A549 (cell line): ENCODE measurements around the gene PPP2R2D. TPM values are rescaled to one million over a fixed set of nuclear protein-coding genes. Genes with fewer than 3 reads are reported as not detected.

ENCODE experiments used
- ATAC-seq, 2 experiments: fragments of 200-7000 bp in 1 of 2; fragments of >200 bp in 1 of 2; cut with Nextera tagmentation in 1 of 2; cut with Tn5 transposase in 1 of 2; 3 replicates each; pipeline versions ENCODE4 v1.8.0 to v1.9.1; 2018 to 2020; ENCODE audit warnings: mild to moderate bottlenecking in 1 of 2, moderate library complexity in 1 of 2
- CTCF ChIA-PET: fragments of 300-600 bp; sonication (Branson Sonifier 250); formaldehyde crosslinking; extraction: SDS; loops from one replicate; lab custom pipeline; 2021; ENCODE audit warnings: antibody characterized with exemption, inconsistent platforms; lab: Yijun Ruan, JAX
- POLR2A ChIA-PET: fragments of 350-600 bp; formaldehyde crosslinking; extraction: SDS; loops from one replicate; lab custom pipeline; 2021; ENCODE audit warnings: antibody characterized with exemption, inconsistent platforms; lab: Yijun Ruan, JAX
- DNase-seq, 2 experiments: peaks; one replicate each; pipeline versions ENCODE4 v3.0.0 to v3.0.0-alpha.2; 2011 to 2016; ENCODE audit warnings: low read depth in 1 of 2, low spot score in 1 of 2
- FAIRE-seq: peaks from 2 replicates; lab custom pipeline; 2011; peaks lifted over from hg19 to GRCh38; lab: Jason Lieb, UNC
- H3K27ac ChIP-seq, 2 experiments: fragments of >200 bp; sonication (Bioruptor Twin); formaldehyde crosslinking; 3 replicates each; pipeline ENCODE4 v1.5.1; 2016 to 2017
- H3K4me1 ChIP-seq: fragments of >200 bp; sonication (Bioruptor Twin); formaldehyde crosslinking; 3 replicates; pipeline ENCODE4 v1.6.1; 2016
- H3K4me2 ChIP-seq: fragments of >200 bp; sonication (Bioruptor Twin); formaldehyde crosslinking; 3 replicates; pipeline ENCODE4 v1.6.1; 2016
- H3K4me3 ChIP-seq: fragments of >200 bp; sonication (Bioruptor Twin); formaldehyde crosslinking; 3 replicates; pipeline ENCODE4 v1.5.1; 2016
- H3K9me3 ChIP-seq: fragments of >200 bp; sonication (Bioruptor Twin); formaldehyde crosslinking; 3 replicates; pipeline ENCODE4 v1.6.1; 2016
- BHLHE40 ChIP-seq: IDR thresholded peaks from 2 replicates; pipeline ENCODE4 v1.6.1; 2012; ENCODE audit warnings: low read depth, low read length, inconsistent platforms
- CBX2 ChIP-seq: fragments of 200-600 bp; sonication (generic); IDR thresholded peaks from 2 replicates; pipeline ENCODE4 v1.6.1; 2016; ENCODE audit warnings: low read depth, mild to moderate bottlenecking, borderline replicate concordance
- CBX8 ChIP-seq: fragments of 200-600 bp; sonication (generic); IDR thresholded peaks from 2 replicates; pipeline ENCODE4 v1.6.1; 2016
- CHD2 ChIP-seq: fragments of 150-350 bp; IDR thresholded peaks from 2 replicates; pipeline ENCODE4 v1.6.1; 2014; ENCODE audit warnings: low read length; ENCODE audit not compliant: partially characterized antibody
- EHMT2 ChIP-seq: fragments of 200-600 bp; sonication (generic); IDR thresholded peaks from 2 replicates; pipeline ENCODE4 v1.6.1; 2016; ENCODE audit warnings: antibody characterized with exemption, low read depth, mild to moderate bottlenecking, moderate library complexity
- FOSL2 ChIP-seq, 2 experiments: fragments of 450-650 bp in 1 of 2; fragments of >200 bp in 1 of 2; sonication (Bioruptor Twin) in 1 of 2; formaldehyde crosslinking; IDR thresholded peaks; 2 replicates each; pipeline versions ENCODE4 v1.5.0 to v1.6.1; 2016 to 2020; ENCODE audit warnings: mild to moderate bottlenecking in 1 of 2, moderate library complexity in 1 of 2
- FOXS1 ChIP-seq: fragments of 250-450 bp; sonication (Bioruptor Pico); IDR thresholded peaks from 2 replicates; pipeline ENCODE4 v1.5.0; 2020; ENCODE audit warnings: mild to moderate bottlenecking, moderate library complexity
- GATA3 ChIP-seq: IDR thresholded peaks from 2 replicates; pipeline ENCODE4 v1.6.1; 2012; ENCODE audit warnings: borderline replicate concordance
- HOXA7 ChIP-seq: fragments of 250-450 bp; sonication (Bioruptor Pico); IDR thresholded peaks from 2 replicates; pipeline ENCODE4 v1.5.0; 2020; ENCODE audit warnings: mild to moderate bottlenecking, moderate library complexity
- HOXB13 ChIP-seq: fragments of 250-450 bp; sonication (Bioruptor Pico); IDR thresholded peaks from 2 replicates; pipeline ENCODE4 v1.5.0; 2020; ENCODE audit warnings: low read depth, mild to moderate bottlenecking, moderate library complexity
- HOXB5 ChIP-seq: fragments of 250-450 bp; sonication (Bioruptor Pico); IDR thresholded peaks from 2 replicates; pipeline ENCODE4 v1.5.0; 2020; ENCODE audit warnings: mild to moderate bottlenecking, moderate library complexity
- JUN ChIP-seq, 2 experiments: fragments of >200 bp; sonication (Bioruptor Twin); formaldehyde crosslinking; IDR thresholded peaks; 2 replicates in 1 of 2; 3 replicates in 1 of 2; pipeline ENCODE4 v1.6.1; 2016 to 2017
- JUNB ChIP-seq: fragments of >200 bp; sonication (Bioruptor Twin); formaldehyde crosslinking; IDR thresholded peaks from 2 replicates; pipeline ENCODE4 v1.6.1; 2016
- KDM1A ChIP-seq: fragments of 200-600 bp; sonication (generic); IDR thresholded peaks from 2 replicates; pipeline ENCODE4 v1.6.1; 2016; ENCODE audit warnings: low read depth, mild to moderate bottlenecking
- KDM5A ChIP-seq: fragments of 200-600 bp; sonication (generic); IDR thresholded peaks from 2 replicates; pipeline ENCODE4 v1.6.1; 2016; ENCODE audit warnings: antibody characterized with exemption, mild to moderate bottlenecking
- MYC ChIP-seq: IDR thresholded peaks from 2 replicates; pipeline ENCODE4 v1.6.1; 2012; ENCODE audit warnings: mild to moderate bottlenecking, inconsistent platforms, low read length, improper control_type of control experiment, borderline replicate concordance
- NFE2L2 ChIP-seq: fragments of 150-350 bp; conservative IDR thresholded peaks from 2 replicates; pipeline ENCODE4 v1.6.1; 2014; ENCODE audit warnings: low read length
- NR3C1 ChIP-seq: fragments of >200 bp; sonication (Bioruptor Twin); formaldehyde crosslinking; IDR thresholded peaks from 3 replicates; pipeline ENCODE4 v1.6.1; 2017
- PHF8 ChIP-seq: fragments of 200-600 bp; sonication (generic); IDR thresholded peaks from 2 replicates; pipeline ENCODE4 v1.6.1; 2016; ENCODE audit warnings: low read depth, mild to moderate bottlenecking, antibody characterized with exemption, moderate library complexity, borderline replicate concordance
- POLR2A ChIP-seq: IDR thresholded peaks from 2 replicates; pipeline ENCODE4 v1.6.1; 2012; ENCODE audit warnings: mild to moderate bottlenecking, low read length
- POLR2AphosphoS2 ChIP-seq: conservative IDR thresholded peaks from 2 replicates; pipeline ENCODE4 v1.6.1; 2012; ENCODE audit warnings: low read length, improper control_type of control experiment, inconsistent platforms
- RFX5 ChIP-seq: fragments of 450-650 bp; IDR thresholded peaks from 2 replicates; pipeline ENCODE4 v1.7.1; 2014; ENCODE audit warnings: antibody characterized with exemption, mild to moderate bottlenecking, moderate library complexity
- RNF2 ChIP-seq: fragments of 200-600 bp; sonication (generic); IDR thresholded peaks from 2 replicates; pipeline ENCODE4 v1.6.1; 2016; ENCODE audit warnings: low read depth, mild to moderate bottlenecking, antibody characterized with exemption, moderate library complexity, borderline replicate concordance
- SREBF2 ChIP-seq: fragments of 450-650 bp; IDR thresholded peaks from 2 replicates; pipeline ENCODE4 v1.6.1; 2014; ENCODE audit warnings: mild to moderate bottlenecking, moderate library complexity
- TP53 ChIP-seq: fragments of 250-450 bp; sonication (Bioruptor Pico); IDR thresholded peaks from 2 replicates; pipeline ENCODE4 v1.5.0; 2021; ENCODE audit warnings: mild to moderate bottlenecking, moderate library complexity
- ZC3H11A ChIP-seq: fragments of 450-650 bp; IDR thresholded peaks from 2 replicates; pipeline ENCODE4 v1.6.1; 2014; ENCODE audit warnings: antibody characterized with exemption, mild to moderate bottlenecking
- ZNF302 ChIP-seq: fragments of 250-450 bp; sonication (Bioruptor Pico); IDR thresholded peaks from 2 replicates; pipeline ENCODE4 v1.9.0; 2021; ENCODE audit warnings: inconsistent platforms, mild to moderate bottlenecking, moderate library complexity
- ZSCAN20 ChIP-seq: fragments of 250-450 bp; sonication (Bioruptor Pico); IDR thresholded peaks from 2 replicates; pipeline ENCODE4 v1.8.0; 2022; ENCODE audit warnings: mild to moderate bottlenecking, moderate library complexity
- WGBS: methylation state at CpG from one replicate; pipeline ENCODE4 v1.1.6; 2017; ENCODE audit errors: missing lambda C conversion rate; 5-methylcytosine and 5-hydroxymethylcytosine counted together
- polyA plus RNA-seq, 4 experiments: library from polyadenylated mRNA; depleted of rRNA in 3 of 4; stranded (reverse); fragments of >200 nt; fragmentation: RNase III in 1 of 4; extraction: RNeasy Plus Mini Kit Qiagen cat#74134 plus additional on column Dnase treatment in 1 of 4; gene quantifications; 2 replicates in 3 of 4; 3 replicates in 1 of 4; pipeline ENCODE4 v1.2.3, GENCODE V29; 2011 to 2017
- TF ChIP-seq, protein P1 (sequence below): fragments of >200 bp; sonication (Bioruptor Twin); formaldehyde crosslinking; IDR thresholded peaks from 3 replicates; pipeline ENCODE4 v1.5.1; 2016
- TF ChIP-seq, protein P2 (sequence below): IDR thresholded peaks from 2 replicates; pipeline ENCODE4 v1.6.1; 2012; ENCODE audit warnings: low read depth, borderline replicate concordance
- TF ChIP-seq, protein P3 (sequence below): fragments of 250-450 bp; sonication (Bioruptor Pico); IDR thresholded peaks from 2 replicates; pipeline ENCODE4 v1.5.0; 2021; ENCODE audit warnings: mild to moderate bottlenecking, moderate library complexity, borderline replicate concordance
- TF ChIP-seq, protein P4 (sequence below): fragments of >200 bp; sonication (Bioruptor Twin); formaldehyde crosslinking; IDR thresholded peaks from 2 replicates; pipeline ENCODE4 v1.6.1; 2016

The PPP2R2D gene
- polyA plus RNA-seq, 2 of the 4 experiments (the other 2 are of a cell fraction), result 23.9 to 36.0 TPM

DNA sequence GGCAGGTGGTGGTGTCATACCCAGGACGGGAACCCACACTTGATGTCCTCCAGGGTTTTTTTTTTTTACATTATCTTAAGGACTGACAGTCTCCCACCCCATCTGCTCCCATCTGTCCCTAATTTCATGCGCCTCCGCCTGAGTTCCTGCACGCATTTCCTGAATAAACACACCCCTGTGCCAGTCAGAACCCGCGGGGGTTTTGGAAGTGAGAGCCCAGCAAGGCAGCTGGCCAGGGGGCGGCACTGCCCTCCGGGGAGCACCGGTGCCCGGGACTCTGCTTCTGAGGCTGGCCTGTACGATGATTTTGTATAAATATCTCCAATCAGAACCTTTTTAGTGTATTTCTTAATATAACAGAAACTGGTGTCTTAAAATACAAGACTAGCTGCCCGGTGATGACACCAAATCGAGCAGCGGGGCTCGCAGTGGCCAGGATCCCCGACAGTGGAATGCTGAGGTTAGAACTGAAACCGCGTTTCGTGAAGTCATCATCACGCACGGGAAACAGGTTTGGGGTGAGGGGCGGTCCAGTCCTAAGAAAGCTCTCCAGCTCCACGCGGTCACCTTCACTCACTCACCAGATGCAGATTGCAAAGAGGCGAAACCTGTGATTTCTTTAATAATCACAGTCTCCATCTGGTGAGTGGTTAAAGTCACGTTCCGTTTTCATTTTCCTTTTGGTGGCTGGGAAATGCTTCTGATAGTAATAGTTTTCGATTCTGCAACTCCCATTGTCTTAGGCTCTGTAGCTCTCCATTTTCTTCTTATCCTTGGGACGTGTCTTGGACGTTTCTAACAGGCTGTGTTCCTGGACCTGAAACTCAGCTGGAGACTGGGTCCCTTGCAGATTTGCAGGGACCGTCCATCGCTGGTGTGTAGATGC lies 61.2 kb downstream of the PPP2R2D start:
- CTCF ChIA-PET, result interaction anchor here (0.8 to 1.9 kb wide), 5 partner anchors 15 to 181 kb away, joined by 3 to 10 read pairs (median 5); no protein-coding TSS in a partner anchor
- H3K27ac ChIP-seq, result no peak overlapping the region
- no peaks in the 10 kb centered on the region for H3K4me1 ChIP-seq
- 91% methylated on average over 32 of the region's 32 CpGs for WGBS
- FAIRE-seq (no peak), DNase-seq (no peak), ATAC-seq (no peak)
- POLR2A ChIA-PET, result no interaction called here
- H3K4me3 ChIP-seq, result no peak overlapping the region
- no peaks in the 10 kb centered on the region for H3K9me3 ChIP-seq
- no peak overlapping the region for H3K4me2 ChIP-seq
- no peak for TF ChIP-seq BHLHE40
- TF ChIP-seq KDM5A, result no peak
- no peak for TF ChIP-seq FOXS1
- no peak for TF ChIP-seq RNF2
- TF ChIP-seq NFE2L2, result no peak
- TF ChIP-seq, protein P1, sequence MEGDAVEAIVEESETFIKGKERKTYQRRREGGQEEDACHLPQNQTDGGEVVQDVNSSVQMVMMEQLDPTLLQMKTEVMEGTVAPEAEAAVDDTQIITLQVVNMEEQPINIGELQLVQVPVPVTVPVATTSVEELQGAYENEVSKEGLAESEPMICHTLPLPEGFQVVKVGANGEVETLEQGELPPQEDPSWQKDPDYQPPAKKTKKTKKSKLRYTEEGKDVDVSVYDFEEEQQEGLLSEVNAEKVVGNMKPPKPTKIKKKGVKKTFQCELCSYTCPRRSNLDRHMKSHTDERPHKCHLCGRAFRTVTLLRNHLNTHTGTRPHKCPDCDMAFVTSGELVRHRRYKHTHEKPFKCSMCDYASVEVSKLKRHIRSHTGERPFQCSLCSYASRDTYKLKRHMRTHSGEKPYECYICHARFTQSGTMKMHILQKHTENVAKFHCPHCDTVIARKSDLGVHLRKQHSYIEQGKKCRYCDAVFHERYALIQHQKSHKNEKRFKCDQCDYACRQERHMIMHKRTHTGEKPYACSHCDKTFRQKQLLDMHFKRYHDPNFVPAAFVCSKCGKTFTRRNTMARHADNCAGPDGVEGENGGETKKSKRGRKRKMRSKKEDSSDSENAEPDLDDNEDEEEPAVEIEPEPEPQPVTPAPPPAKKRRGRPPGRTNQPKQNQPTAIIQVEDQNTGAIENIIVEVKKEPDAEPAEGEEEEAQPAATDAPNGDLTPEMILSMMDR, result no peak
- no peak for TF ChIP-seq CBX2
- TF ChIP-seq PHF8, result no peak
- no peak for TF ChIP-seq HOXB5 (CRISPR knock-in tag)
- TF ChIP-seq TP53, result no peak
- TF ChIP-seq, protein P2, sequence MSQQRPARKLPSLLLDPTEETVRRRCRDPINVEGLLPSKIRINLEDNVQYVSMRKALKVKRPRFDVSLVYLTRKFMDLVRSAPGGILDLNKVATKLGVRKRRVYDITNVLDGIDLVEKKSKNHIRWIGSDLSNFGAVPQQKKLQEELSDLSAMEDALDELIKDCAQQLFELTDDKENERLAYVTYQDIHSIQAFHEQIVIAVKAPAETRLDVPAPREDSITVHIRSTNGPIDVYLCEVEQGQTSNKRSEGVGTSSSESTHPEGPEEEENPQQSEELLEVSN, result no peak
- TF ChIP-seq POLR2AphosphoS2, result no peak
- TF ChIP-seq, protein P3, sequence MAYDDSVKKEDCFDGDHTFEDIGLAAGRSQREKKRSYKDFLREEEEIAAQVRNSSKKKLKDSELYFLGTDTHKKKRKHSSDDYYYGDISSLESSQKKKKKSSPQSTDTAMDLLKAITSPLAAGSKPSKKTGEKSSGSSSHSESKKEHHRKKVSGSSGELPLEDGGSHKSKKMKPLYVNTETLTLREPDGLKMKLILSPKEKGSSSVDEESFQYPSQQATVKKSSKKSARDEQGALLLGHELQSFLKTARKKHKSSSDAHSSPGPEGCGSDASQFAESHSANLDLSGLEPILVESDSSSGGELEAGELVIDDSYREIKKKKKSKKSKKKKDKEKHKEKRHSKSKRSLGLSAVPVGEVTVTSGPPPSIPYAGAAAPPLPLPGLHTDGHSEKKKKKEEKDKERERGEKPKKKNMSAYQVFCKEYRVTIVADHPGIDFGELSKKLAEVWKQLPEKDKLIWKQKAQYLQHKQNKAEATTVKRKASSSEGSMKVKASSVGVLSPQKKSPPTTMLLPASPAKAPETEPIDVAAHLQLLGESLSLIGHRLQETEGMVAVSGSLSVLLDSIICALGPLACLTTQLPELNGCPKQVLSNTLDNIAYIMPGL (CRISPR knock-in tag), result no peak
- TF ChIP-seq, protein P4, sequence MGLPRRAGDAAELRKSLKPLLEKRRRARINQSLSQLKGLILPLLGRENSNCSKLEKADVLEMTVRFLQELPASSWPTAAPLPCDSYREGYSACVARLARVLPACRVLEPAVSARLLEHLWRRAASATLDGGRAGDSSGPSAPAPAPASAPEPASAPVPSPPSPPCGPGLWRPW, result no peak
- no peak for TF ChIP-seq MYC
- no peak for TF ChIP-seq ZNF302 (CRISPR knock-in tag)

DNA sequence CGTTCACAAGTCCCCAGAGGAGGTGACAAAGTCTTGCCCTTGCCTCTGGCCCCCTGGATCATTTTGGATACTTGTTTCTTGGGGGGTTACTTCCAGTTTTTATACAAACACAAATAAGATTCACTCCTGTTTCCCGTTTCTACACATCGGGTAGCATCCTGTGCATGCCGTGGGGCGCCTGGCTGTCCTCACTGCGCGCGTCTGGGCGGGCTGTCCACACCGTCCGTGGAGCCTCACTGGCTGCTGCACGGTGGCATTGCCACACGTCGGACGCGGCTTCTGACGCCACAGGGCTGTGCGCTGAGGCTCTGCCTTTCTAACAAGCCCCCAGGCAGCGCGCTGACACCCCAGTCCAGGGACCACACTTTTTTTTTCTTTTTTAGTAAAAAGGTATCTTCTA lies 62.5 kb downstream of the PPP2R2D start:
- CTCF ChIA-PET, result no interaction called here
- FAIRE-seq (no peak), DNase-seq (no peak), ATAC-seq (no peak)
- Histone ChIP-seq H3K9me3 (no peaks in the 10 kb centered on the region), H3K4me3 (no peak overlapping the region), H3K27ac (no peak overlapping the region), H3K4me2 (no peak overlapping the region), H3K4me1 (no peaks in the 10 kb centered on the region)
- no peak for TF ChIP-seq JUNB
- no peak for TF ChIP-seq GATA3
- no peak for TF ChIP-seq KDM1A
- no peak for TF ChIP-seq PHF8
- TF ChIP-seq EHMT2, result no peak
- TF ChIP-seq SREBF2, result no peak
- TF ChIP-seq RNF2, result no peak
- no peak for TF ChIP-seq RFX5
- TF ChIP-seq CHD2, result no peak
- TF ChIP-seq JUN (IDR thresholded peaks at IDR 0.05), result no peak
- TF ChIP-seq CBX8, result no peak
- TF ChIP-seq HOXB13 (CRISPR knock-in tag), result no peak
- no peak for TF ChIP-seq NR3C1
- TF ChIP-seq, protein P3 (CRISPR knock-in tag), result no peak
- no peak for TF ChIP-seq ZSCAN20 (CRISPR knock-in tag)
- no peak for TF ChIP-seq POLR2A
- no peak for TF ChIP-seq HOXA7 (CRISPR knock-in tag)
- TF ChIP-seq, protein P2, result no peak
- no peak for TF ChIP-seq ZC3H11A
- TF ChIP-seq FOSL2 (IDR thresholded peaks at IDR 0.05), result no peak
- TF ChIP-seq FOSL2 (CRISPR knock-in tag; IDR thresholded peaks at IDR 0.05), result no peak
- POLR2A ChIA-PET, result no interaction called here
- WGBS, result 94% methylated on average over 20 of the region's 20 CpGs
